ENCODE data around the gene EIF4E2. TPM values are rescaled to one million over a fixed set of nuclear protein-coding genes. Genes with fewer than 3 reads are reported as not detected.

EIF4E2 gene
- total RNA-seq, 1 donor from 2014 or later: 87.1 TPM

GRCh38 chr2:232542715-232543467 is 7.6 kb upstream of the EIF4E2 start:
- Mint-ChIP-seq H3K4me1 (ENCODE audit: low read depth) (no peaks in the 10 kb centered on the region), H3K9me3 (ENCODE audit: low read depth) (no peaks in the 10 kb centered on the region), H3K36me3 (ENCODE audit: low read depth) (peaks cover 4% of the 10 kb centered on the region), H3K27me3 (ENCODE audit: low read depth) (no peaks in the 10 kb centered on the region), H3K4me3 (ENCODE audit: unreplicated experiment) (no peak overlapping the region), H3K27ac (ENCODE audit: unreplicated experiment) (no peak overlapping the region)
- no peak for TF ChIP-seq CTCF (IDR thresholded peaks at IDR 0.05)
- peak; percentile 85 for DNase-seq (ENCODE audit: low spot score)

- H3K27ac Mint-ChIP-seq (ENCODE audit: unreplicated experiment): no peak overlapping the region
- peaks cover 2% of the 10 kb centered on the region for H3K9me3 Mint-ChIP-seq (ENCODE audit: low read depth)
- H3K36me3 Mint-ChIP-seq (ENCODE audit: low read depth): peaks cover 5% of the 10 kb centered on the region
- H3K27me3 Mint-ChIP-seq (ENCODE audit: low read depth): no peaks in the 10 kb centered on the region
- peaks cover under 1% of the 10 kb centered on the region for H3K4me1 Mint-ChIP-seq (ENCODE audit: low read depth)
- no peak for TF ChIP-seq CTCF (IDR thresholded peaks at IDR 0.05)
- no peak overlapping the region for H3K4me3 Mint-ChIP-seq (ENCODE audit: unreplicated experiment)
- peak; percentile 81 for DNase-seq (ENCODE audit: low spot score)
Observed at GRCh38 chr2:232543491-232543890, 7.0 kb upstream of the EIF4E2 start.

DNA sequence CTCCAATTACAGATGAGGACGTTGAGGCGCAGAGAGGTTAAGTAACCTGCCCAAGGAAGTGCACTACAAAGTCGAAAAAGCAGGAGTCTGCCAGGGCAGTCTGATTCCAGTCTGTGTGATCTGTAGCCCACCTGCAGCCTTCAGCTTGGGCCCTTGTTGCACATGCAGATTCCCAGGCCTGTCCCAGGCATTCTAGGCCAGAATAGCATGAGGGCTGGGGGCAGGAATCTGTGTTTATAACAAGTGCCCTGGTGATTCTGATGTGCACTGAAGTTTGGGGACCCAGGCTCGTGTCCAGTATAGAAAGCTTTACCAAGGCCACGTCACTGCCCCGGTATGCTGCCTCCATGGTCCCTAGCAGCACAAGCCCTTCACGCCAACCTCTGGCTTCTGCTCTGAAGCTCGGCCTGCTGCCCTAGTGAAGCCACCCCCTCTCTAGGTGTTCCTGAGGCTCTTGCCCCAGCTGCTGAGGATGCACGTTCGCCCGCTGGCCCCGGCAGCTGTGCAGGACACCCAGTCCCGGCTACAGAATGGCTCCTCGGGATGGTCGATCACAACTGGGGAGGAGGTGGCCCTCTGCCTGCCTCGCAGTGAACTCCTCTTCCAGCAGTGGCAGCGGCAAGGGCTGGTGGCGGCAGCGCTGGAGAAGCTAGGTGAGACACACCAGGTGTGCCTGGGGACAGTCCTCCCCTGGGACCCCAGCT is 6.4 kb upstream of the EIF4E2 start:
- Mint-ChIP-seq H3K9me3 (ENCODE audit: low read depth) (peaks cover 7% of the 10 kb centered on the region), H3K4me1 (ENCODE audit: low read depth) (peaks cover 6% of the 10 kb centered on the region), H3K36me3 (ENCODE audit: low read depth) (peaks cover 7% of the 10 kb centered on the region), H3K4me3 (ENCODE audit: unreplicated experiment) (no peak overlapping the region), H3K27ac (ENCODE audit: unreplicated experiment) (no peak overlapping the region), H3K27me3 (ENCODE audit: low read depth) (no peaks in the 10 kb centered on the region)
- peak; percentile 90 for DNase-seq (ENCODE audit: low spot score)
- TF ChIP-seq CTCF (IDR thresholded peaks at IDR 0.05): no peak

GRCh38 chr2:232544674-232545073 is 5.8 kb upstream of the EIF4E2 start:
- peaks cover 7% of the 10 kb centered on the region for H3K36me3 Mint-ChIP-seq (ENCODE audit: low read depth)
- no peak overlapping the region for H3K27ac Mint-ChIP-seq (ENCODE audit: unreplicated experiment)
- TF ChIP-seq CTCF (IDR thresholded peaks at IDR 0.05): no peak
- peak; percentile 20 for DNase-seq (ENCODE audit: low spot score)
- H3K27me3 Mint-ChIP-seq (ENCODE audit: low read depth): no peaks in the 10 kb centered on the region
- H3K4me3 Mint-ChIP-seq (ENCODE audit: unreplicated experiment): no peak overlapping the region
- H3K4me1 Mint-ChIP-seq (ENCODE audit: low read depth): peaks cover 10% of the 10 kb centered on the region
- peaks cover 7% of the 10 kb centered on the region for H3K9me3 Mint-ChIP-seq (ENCODE audit: low read depth)

DNA sequence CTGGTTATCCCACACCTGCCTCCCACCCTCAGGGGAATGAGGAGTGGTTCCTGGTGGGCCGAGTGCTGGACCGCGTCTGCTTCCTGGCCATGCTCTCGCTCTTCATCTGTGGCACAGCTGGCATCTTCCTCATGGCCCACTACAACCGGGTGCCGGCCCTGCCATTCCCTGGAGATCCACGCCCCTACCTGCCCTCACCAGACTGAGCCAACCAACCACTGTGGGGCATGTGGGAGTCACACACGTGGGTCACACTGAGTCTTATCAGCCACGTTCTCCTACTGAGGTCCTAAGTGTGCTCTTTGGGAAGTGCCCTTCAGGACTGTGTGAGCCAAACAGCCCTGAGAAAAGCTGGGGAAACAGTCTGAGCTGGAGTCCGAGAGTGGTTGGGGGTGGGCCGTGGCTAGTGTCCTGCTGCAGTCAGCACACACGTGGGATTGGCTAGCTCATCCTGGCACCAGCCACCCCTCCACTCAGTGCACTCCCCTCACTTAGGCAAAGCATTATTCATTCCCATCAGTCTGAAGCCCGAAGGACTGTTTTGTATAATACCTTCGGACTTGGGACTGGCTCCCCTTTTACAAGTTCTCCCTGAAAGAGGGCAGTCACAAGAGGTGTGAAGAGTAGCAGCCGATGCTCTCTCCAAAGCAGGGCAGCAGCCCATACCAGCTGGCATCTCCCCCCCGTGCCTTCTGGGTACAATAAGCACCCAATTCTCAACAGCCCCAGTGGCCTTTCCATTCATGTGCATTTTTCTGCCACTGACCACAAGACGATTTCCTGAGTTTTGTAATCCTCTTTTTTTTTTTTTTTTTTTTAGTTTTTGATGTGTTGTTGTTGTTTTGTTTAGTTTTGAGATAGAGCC is 4.7 kb upstream of the EIF4E2 start:
- Mint-ChIP-seq H3K4me1 (ENCODE audit: low read depth) (peaks cover 14% of the 10 kb centered on the region), H3K4me3 (ENCODE audit: unreplicated experiment) (no peak overlapping the region), H3K9me3 (ENCODE audit: low read depth) (peaks cover 7% of the 10 kb centered on the region), H3K27me3 (ENCODE audit: low read depth) (no peaks in the 10 kb centered on the region), H3K36me3 (ENCODE audit: low read depth) (peaks cover 7% of the 10 kb centered on the region), H3K27ac (ENCODE audit: unreplicated experiment) (no peak overlapping the region)
- TF ChIP-seq CTCF (IDR thresholded peaks at IDR 0.05): no peak
- peak; percentile 62 for DNase-seq (ENCODE audit: low spot score)
